ENCODE data around the gene PPDPF.

DNA sequence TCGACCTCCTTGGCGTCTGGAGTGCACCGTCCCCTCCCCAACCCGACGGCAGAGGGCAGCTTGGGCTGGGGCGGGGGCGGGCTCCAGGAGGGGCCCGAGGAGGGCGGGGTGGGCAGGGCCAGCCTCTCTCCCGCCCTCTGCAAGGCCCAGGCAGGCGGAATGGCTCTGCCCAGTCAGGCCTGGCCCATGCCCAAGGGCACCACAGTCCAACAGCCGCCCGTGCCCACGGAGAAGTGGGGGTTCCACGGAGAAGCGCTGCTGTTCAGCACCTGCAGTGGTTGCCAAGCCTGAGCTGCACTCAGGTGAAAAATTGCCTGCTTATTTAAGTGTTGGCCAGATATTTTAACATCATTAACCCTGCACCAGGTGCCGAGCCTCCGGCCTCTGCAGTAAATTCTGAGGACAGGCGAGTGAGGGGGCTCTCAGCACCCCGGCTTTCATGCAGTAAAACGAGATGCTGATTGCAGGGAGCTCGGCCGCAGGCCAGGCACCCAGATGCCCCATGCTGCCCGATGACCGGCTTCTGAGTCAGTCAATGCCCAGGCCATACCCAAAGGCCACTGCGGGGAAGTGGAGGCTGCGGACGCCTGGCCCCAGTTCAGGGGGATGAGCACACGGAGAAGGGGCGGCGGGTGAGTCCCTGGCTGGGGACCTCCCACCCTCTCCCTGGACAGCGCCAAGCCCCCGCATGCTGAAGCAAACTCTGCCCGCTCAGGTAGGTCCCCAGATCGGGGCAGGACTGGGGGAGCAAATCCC is 27.3 kb downstream of the PPDPF start, which contains the start of gene SRMS:
- no peak for TF ChIP-seq EZH2 (IDR thresholded peaks at IDR 0.05; ENCODE audit: insufficient read depth, low read length)
- TF ChIP-seq, protein P1, sequence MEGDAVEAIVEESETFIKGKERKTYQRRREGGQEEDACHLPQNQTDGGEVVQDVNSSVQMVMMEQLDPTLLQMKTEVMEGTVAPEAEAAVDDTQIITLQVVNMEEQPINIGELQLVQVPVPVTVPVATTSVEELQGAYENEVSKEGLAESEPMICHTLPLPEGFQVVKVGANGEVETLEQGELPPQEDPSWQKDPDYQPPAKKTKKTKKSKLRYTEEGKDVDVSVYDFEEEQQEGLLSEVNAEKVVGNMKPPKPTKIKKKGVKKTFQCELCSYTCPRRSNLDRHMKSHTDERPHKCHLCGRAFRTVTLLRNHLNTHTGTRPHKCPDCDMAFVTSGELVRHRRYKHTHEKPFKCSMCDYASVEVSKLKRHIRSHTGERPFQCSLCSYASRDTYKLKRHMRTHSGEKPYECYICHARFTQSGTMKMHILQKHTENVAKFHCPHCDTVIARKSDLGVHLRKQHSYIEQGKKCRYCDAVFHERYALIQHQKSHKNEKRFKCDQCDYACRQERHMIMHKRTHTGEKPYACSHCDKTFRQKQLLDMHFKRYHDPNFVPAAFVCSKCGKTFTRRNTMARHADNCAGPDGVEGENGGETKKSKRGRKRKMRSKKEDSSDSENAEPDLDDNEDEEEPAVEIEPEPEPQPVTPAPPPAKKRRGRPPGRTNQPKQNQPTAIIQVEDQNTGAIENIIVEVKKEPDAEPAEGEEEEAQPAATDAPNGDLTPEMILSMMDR (IDR thresholded peaks at IDR 0.05; ENCODE audit: insufficient read depth, low read depth, low read length): no peak

Measured in astrocyte (in vitro differentiated cells and primary cell).